HepG2 (cell line): ENCODE measurements around the gene COL18A1.

ENCODE experiments used
- EZH2 ChIP-seq: conservative IDR thresholded peaks from 2 replicates; pipeline ENCODE4 v1.6.1; 2012; ENCODE audit warnings: mild to moderate bottlenecking, low read depth, low read length, moderate library complexity
- MAFK ChIP-seq, 2 experiments: IDR thresholded peaks in 1 of 2; conservative IDR thresholded peaks in 1 of 2; 2 replicates each; pipeline ENCODE4 v1.6.1; 2011; ENCODE audit warnings: improper control_type of control experiment in 2 of 2, low read length in 2 of 2
- POLR2A ChIP-seq, 2 experiments: IDR thresholded peaks; 2 replicates each; pipeline ENCODE4 v1.6.1; 2011; ENCODE audit warnings: low read depth in 2 of 2, low read length in 2 of 2, mild to moderate bottlenecking in 1 of 2, moderate library complexity in 1 of 2; ENCODE audit not compliant: insufficient read depth in 1 of 2
- SP2 ChIP-seq: sonication (generic); formaldehyde crosslinking; IDR thresholded peaks from 2 replicates; pipeline ENCODE4 v1.5.1; 2020; ENCODE audit warnings: mild to moderate bottlenecking, missing genetic modification reagents
- STAG1 ChIP-seq: sonication (generic); formaldehyde crosslinking; IDR thresholded peaks from 2 replicates; pipeline ENCODE4 v1.4.0; 2020; ENCODE audit warnings: missing genetic modification reagents
- ZNF124 ChIP-seq: sonication (generic); formaldehyde crosslinking; IDR thresholded peaks from 2 replicates; pipeline ENCODE4 v1.4.0; 2020; ENCODE audit warnings: missing genetic modification reagents
- TF ChIP-seq, protein P1 (sequence below): sonication (generic); formaldehyde crosslinking; IDR thresholded peaks from 2 replicates; pipeline ENCODE4 v1.5.0; 2020; ENCODE audit warnings: mild to moderate bottlenecking, missing genetic modification reagents, moderate library complexity
- TF ChIP-seq, protein P2 (sequence below): sonication (generic); formaldehyde crosslinking; IDR thresholded peaks from 2 replicates; pipeline ENCODE4 v1.4.0; 2020; ENCODE audit warnings: missing genetic modification reagents

DNA sequence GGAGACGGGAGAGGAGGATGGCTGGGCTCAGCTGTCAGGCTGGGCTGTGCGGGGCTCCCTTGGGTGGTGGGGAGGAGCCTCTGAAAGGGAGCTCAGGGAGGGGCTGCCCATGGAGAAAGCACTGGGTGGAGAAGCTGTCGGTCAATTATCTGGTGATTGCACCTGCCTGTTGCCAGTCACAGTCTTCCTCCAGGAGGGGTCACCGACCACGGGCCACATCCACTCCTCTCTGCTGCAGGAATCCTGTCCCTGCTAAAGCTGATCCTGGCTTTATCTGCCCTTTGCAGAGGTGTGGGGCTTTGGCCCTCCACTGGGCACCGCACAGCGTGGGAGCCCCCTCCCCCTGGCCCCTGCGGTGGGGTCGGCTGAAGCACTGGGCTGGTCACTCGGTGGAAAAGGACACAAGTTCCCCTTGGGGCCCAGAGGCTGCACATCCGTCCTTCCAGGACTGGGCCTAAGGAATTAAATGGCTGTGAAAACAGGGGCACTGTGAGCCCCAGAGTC, 21.8 kb upstream of the COL18A1 start:
- TF ChIP-seq POLR2A (IDR thresholded peaks at IDR 0.05; ENCODE audit: insufficient read depth in 1 of 2, low read depth in 2 of 2, low read length in 2 of 2) (no peak), STAG1 (CRISPR knock-in tag) (no peak), MAFK (conservative IDR thresholded peaks at IDR 0.05 in 1 of 2, IDR thresholded peaks at IDR 0.05 in 1 of 2; ENCODE audit: low read length in 2 of 2) (no peak), ZNF124 (CRISPR knock-in tag) (no peak), SP2 (CRISPR knock-in tag) (no peak), EZH2 (no peak)
- TF ChIP-seq, protein P1, sequence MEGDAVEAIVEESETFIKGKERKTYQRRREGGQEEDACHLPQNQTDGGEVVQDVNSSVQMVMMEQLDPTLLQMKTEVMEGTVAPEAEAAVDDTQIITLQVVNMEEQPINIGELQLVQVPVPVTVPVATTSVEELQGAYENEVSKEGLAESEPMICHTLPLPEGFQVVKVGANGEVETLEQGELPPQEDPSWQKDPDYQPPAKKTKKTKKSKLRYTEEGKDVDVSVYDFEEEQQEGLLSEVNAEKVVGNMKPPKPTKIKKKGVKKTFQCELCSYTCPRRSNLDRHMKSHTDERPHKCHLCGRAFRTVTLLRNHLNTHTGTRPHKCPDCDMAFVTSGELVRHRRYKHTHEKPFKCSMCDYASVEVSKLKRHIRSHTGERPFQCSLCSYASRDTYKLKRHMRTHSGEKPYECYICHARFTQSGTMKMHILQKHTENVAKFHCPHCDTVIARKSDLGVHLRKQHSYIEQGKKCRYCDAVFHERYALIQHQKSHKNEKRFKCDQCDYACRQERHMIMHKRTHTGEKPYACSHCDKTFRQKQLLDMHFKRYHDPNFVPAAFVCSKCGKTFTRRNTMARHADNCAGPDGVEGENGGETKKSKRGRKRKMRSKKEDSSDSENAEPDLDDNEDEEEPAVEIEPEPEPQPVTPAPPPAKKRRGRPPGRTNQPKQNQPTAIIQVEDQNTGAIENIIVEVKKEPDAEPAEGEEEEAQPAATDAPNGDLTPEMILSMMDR: no peak
- TF ChIP-seq, protein P2, sequence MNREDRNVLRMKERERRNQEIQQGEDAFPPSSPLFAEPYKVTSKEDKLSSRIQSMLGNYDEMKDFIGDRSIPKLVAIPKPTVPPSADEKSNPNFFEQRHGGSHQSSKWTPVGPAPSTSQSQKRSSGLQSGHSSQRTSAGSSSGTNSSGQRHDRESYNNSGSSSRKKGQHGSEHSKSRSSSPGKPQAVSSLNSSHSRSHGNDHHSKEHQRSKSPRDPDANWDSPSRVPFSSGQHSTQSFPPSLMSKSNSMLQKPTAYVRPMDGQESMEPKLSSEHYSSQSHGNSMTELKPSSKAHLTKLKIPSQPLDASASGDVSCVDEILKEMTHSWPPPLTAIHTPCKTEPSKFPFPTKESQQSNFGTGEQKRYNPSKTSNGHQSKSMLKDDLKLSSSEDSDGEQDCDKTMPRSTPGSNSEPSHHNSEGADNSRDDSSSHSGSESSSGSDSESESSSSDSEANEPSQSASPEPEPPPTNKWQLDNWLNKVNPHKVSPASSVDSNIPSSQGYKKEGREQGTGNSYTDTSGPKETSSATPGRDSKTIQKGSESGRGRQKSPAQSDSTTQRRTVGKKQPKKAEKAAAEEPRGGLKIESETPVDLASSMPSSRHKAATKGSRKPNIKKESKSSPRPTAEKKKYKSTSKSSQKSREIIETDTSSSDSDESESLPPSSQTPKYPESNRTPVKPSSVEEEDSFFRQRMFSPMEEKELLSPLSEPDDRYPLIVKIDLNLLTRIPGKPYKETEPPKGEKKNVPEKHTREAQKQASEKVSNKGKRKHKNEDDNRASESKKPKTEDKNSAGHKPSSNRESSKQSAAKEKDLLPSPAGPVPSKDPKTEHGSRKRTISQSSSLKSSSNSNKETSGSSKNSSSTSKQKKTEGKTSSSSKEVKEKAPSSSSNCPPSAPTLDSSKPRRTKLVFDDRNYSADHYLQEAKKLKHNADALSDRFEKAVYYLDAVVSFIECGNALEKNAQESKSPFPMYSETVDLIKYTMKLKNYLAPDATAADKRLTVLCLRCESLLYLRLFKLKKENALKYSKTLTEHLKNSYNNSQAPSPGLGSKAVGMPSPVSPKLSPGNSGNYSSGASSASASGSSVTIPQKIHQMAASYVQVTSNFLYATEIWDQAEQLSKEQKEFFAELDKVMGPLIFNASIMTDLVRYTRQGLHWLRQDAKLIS (CRISPR knock-in tag): no peak
